CD4-positive, CD25-positive, alpha-beta regulatory T cell (primary cell): Measurements from ENCODE around the gene MMP15. TPM values are rescaled to one million over a fixed set of nuclear protein-coding genes. Genes with fewer than 3 reads are reported as not detected.

Experiments used
- ATAC-seq, 2 donors: fragments of 150-1000 bp; cut with Tn5 transposase; one replicate each; pipeline ENCODE4 v1.10.0; 2021; ENCODE audit warnings: low read depth in 2 of 2, moderate number of reproducible peaks in 2 of 2, moderate library complexity in 1 of 2
- DNase-seq, 3 donors: peaks; one replicate each; pipeline versions ENCODE4 v3.0.0 to v3.0.0-alpha.2; 2012 to 2022; ENCODE audit warnings: mixed read lengths in 1 of 3
- H3K27ac ChIP-seq: one replicate; pipeline ENCODE4 v1.7.0; 2013; ENCODE audit warnings: mild to moderate bottlenecking, low read length; ENCODE audit not compliant: insufficient read depth, poor library complexity, severe bottlenecking
- H3K27me3 ChIP-seq: one replicate; pipeline ENCODE4 v1.7.0; 2013; ENCODE audit warnings: low read length; ENCODE audit not compliant: control insufficient read depth, insufficient read depth
- H3K36me3 ChIP-seq: one replicate; pipeline ENCODE4 v1.7.0; 2013; ENCODE audit warnings: mild to moderate bottlenecking, low read length, moderate library complexity; ENCODE audit not compliant: control insufficient read depth, insufficient read depth
- H3K4me1 ChIP-seq: 2 replicates; pipeline ENCODE4 v1.7.0; 2013; ENCODE audit warnings: mild to moderate bottlenecking, low read length; ENCODE audit not compliant: insufficient read depth, control insufficient read depth, poor library complexity, severe bottlenecking
- H3K4me3 ChIP-seq: one replicate; pipeline ENCODE4 v1.7.0; 2013; ENCODE audit warnings: low read depth, mild to moderate bottlenecking, low read length, moderate library complexity
- H3K9me3 ChIP-seq, 2 experiments: 1 replicate in 1 of 2; 2 replicates in 1 of 2; pipeline ENCODE4 v1.7.0; 2013; ENCODE audit warnings: low read length in 2 of 2, mild to moderate bottlenecking in 1 of 2, moderate library complexity in 1 of 2; ENCODE audit not compliant: control insufficient read depth in 2 of 2
- H3K27ac Mint-ChIP-seq, 3 donors: one replicate each; pipeline ENCODE4 v1.8.0; 2020 to 2022; ENCODE audit warnings: mild to moderate bottlenecking in 3 of 3, mixed read lengths in 3 of 3, moderate library complexity in 2 of 3
- H3K27me3 Mint-ChIP-seq: one replicate; pipeline ENCODE4 v1.8.0; 2022; ENCODE audit warnings: mild to moderate bottlenecking, mixed read lengths
- H3K36me3 Mint-ChIP-seq: one replicate; pipeline ENCODE4 v1.8.0; 2020; ENCODE audit warnings: mixed read lengths
- H3K4me1 Mint-ChIP-seq, 4 donors: one replicate each; pipeline ENCODE4 v1.8.0; 2020 to 2022; ENCODE audit warnings: mixed read lengths in 4 of 4, mild to moderate bottlenecking in 1 of 4
- H3K4me3 Mint-ChIP-seq, 4 donors: one replicate each; pipeline ENCODE4 v1.8.0; 2020 to 2022; ENCODE audit warnings: mild to moderate bottlenecking in 4 of 4, mixed read lengths in 4 of 4, moderate library complexity in 3 of 4
- H3K9me3 Mint-ChIP-seq, 7 donors: one replicate each; pipeline ENCODE4 v1.8.0; 2020 to 2022; ENCODE audit warnings: mixed read lengths in 7 of 7, mild to moderate bottlenecking in 3 of 7, moderate library complexity in 2 of 7
- polyA plus RNA-seq, 4 donors: library from polyadenylated mRNA; unstranded; fragments of 300-500 nt; fragmentation: Illumina TruSeq; gene quantifications; one replicate each; pipeline ENCODE4 v1.2.3, GENCODE V29; 2021
- total RNA-seq: library from RNA; stranded (reverse); gene quantifications from one replicate; pipeline ENCODE4 v1.2.3, GENCODE V29; 2022

The MMP15 gene
- total and polyA plus RNA-seq, 5 donors from 2014 or later = 0.03 to 0.27 (median 0.11) TPM; not detected in 2

DNA sequence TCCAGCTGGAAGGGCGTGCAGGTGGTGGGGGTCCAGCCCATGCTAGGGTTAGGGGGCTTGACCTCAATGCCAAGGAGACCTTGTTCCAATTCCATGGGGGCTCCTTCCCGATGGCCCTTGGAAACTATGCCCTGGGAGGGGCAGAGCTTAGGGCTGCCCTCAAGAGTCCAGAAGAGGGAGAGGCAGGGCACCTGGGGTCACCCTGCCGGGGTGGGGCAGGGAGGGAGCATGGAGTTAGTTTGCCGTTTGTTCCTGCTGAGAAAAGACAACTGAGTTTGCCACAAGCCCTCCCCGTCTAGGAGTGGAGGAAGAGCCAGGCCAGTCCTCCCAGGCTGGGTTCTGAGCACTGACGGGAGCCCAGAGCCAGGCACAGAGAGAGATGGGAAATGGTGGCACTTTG lies 21.4 kb downstream of the MMP15 start:
- no peak overlapping the region for H3K27ac ChIP-seq
- Mint-ChIP-seq H3K9me3 (no peaks in the 10 kb centered on the region), H3K4me3 (no peak overlapping the region), H3K27ac (no peak overlapping the region), H3K4me1 (no peaks in the 10 kb centered on the region), H3K36me3 (no peaks in the 10 kb centered on the region), H3K27me3 (peaks cover 6% of the 10 kb centered on the region)
- no peaks in the 10 kb centered on the region for H3K4me1 ChIP-seq
- no peak overlapping the region for H3K4me3 ChIP-seq
- DNase-seq (no peak), ATAC-seq (no peak)
- H3K9me3 ChIP-seq = no peaks in the 10 kb centered on the region
- H3K36me3 ChIP-seq = no peaks in the 10 kb centered on the region
- no peaks in the 10 kb centered on the region for H3K27me3 ChIP-seq

GRCh38 chr16:58047557-58048348 lies 22.2 kb downstream of the MMP15 start:
- no peaks in the 10 kb centered on the region for H3K27me3 ChIP-seq
- H3K36me3 Mint-ChIP-seq = no peaks in the 10 kb centered on the region
- no peaks in the 10 kb centered on the region for H3K9me3 Mint-ChIP-seq
- H3K27ac Mint-ChIP-seq = no peak overlapping the region
- no peak overlapping the region for H3K4me3 ChIP-seq
- H3K4me1 Mint-ChIP-seq = no peaks in the 10 kb centered on the region
- no peaks in the 10 kb centered on the region for H3K36me3 ChIP-seq
- H3K4me3 Mint-ChIP-seq = no peak overlapping the region
- H3K9me3 ChIP-seq = no peaks in the 10 kb centered on the region
- DNase-seq (no peak), ATAC-seq (no peak)
- H3K27ac ChIP-seq = no peak overlapping the region
- no peaks in the 10 kb centered on the region for H3K4me1 ChIP-seq
- peaks cover 6% of the 10 kb centered on the region for H3K27me3 Mint-ChIP-seq

DNA sequence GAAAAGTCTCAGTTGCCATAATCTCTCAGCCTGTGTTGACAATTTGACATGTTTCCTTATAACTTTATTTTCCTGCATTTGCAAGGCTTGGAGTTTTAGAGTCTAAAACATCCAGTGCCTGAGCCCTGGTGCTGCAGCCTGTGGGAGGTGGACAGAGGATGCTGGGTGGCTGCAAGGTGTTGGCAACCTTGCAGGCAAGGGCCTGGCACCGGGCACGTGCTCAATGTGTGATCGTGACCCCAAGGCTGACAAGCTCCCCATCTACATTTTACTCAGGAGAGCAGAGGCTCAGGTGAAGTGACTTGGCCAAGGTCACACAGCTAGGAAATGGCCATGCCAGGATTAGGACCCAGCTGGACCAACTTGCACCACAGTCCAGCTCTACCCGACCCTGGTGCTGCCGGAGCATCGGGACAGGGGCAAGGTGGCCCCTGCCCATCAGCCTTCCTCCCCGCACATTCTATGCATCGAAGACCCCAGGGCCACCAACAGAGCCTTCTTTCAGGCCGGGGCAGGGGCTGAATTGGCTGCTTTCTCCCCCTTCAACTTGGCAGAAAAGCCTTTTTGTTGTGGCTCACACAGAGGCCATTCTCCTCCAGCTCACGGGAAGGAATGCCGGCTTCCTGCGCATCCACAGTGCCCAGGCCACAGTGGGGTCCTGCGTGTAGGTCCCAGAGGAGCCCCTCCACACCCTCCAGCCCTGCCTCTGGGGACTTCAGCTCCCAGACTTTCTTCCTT lies 23.1 kb downstream of the MMP15 start:
- Histone ChIP-seq H3K9me3 (no peaks in the 10 kb centered on the region), H3K36me3 (no peaks in the 10 kb centered on the region), H3K4me1 (no peaks in the 10 kb centered on the region), H3K27ac (no peak overlapping the region), H3K27me3 (no peaks in the 10 kb centered on the region), H3K4me3 (no peak overlapping the region)
- DNase-seq (no peak), ATAC-seq (no peak)
- Mint-ChIP-seq H3K4me1 (no peaks in the 10 kb centered on the region), H3K9me3 (no peaks in the 10 kb centered on the region), H3K27ac (no peak overlapping the region), H3K4me3 (no peak overlapping the region), H3K27me3 (peaks cover 6% of the 10 kb centered on the region), H3K36me3 (no peaks in the 10 kb centered on the region)

DNA sequence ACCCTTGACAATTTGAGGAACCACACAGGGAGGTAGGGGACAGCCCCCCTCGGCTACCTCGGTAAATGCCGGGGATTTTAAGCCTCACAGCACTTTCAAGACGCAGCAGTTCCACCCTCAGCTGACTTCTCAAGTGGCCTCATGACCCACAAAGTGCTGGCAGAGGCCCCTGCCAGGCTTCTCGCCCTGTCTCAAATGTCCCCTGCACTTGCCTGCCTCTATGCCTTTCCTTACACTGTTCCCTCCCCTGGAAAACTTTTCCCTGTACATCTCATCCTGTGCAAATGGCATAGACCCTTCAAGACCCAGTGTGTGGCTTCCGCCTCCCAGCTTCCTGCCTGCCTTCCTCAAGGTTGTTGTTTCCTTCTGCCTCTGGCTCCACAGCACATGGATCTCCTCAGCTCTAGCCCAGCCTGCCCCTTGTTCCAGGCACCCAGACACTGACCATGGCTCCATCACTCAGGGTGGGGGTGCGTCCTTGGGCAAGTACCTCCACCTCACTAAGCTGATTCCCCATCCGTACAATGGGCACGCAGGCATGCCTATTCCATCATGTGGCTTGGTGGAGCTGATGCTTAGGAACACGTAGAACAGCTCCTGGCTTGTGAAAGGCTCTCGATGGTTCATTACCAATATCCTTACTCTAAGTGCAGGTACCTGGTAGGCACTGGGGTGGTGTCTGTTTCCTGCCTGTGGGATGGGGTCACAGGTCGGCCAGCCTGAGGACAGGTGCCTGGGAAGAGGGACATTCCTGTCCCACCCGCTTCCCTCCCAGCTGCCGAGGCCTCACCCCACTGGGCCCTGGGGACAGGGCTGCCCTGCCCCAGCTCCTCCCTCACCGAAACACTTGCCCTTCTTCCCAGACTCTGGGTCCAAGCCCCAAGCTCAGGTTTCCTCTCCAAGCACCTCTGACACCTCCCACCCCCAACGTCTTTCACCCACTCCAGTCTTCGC lies 24.0 kb downstream of the MMP15 start:
- DNase-seq (no peak), ATAC-seq (no peak)
- no peaks in the 10 kb centered on the region for H3K36me3 ChIP-seq
- Mint-ChIP-seq H3K36me3 (no peaks in the 10 kb centered on the region), H3K9me3 (no peaks in the 10 kb centered on the region), H3K4me3 (no peak overlapping the region), H3K27me3 (peaks cover 6% of the 10 kb centered on the region), H3K4me1 (no peaks in the 10 kb centered on the region), H3K27ac (no peak overlapping the region)
- no peaks in the 10 kb centered on the region for H3K4me1 ChIP-seq
- no peaks in the 10 kb centered on the region for H3K9me3 ChIP-seq
- no peak overlapping the region for H3K4me3 ChIP-seq
- H3K27ac ChIP-seq = no peak overlapping the region
- H3K27me3 ChIP-seq = no peaks in the 10 kb centered on the region

DNA sequence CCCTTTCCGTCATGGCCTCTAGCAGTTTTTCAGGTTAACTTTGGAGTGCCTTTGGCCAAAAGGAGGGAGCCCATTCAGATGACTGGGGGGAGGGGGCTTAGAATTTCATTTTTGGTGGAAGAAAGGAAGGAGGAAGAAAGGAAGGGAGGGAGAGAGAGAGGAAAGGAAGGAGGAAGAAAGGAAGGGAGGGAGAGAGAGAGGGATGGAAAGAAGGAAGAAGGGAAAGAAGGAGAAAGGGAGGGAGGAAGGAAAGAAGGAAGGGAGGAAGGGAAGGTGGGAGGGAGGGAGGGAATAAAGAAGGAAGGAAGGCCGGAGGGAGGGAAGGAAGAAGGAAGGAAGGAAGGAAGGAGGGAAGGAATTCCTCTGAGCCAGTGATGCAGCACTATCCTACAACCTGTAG lies 25.7 kb downstream of the MMP15 start:
- H3K36me3 Mint-ChIP-seq = no peaks in the 10 kb centered on the region

GRCh38 chr16:58051821-58052603 lies 26.5 kb downstream of the MMP15 start:
- no peak overlapping the region for H3K4me3 ChIP-seq
- DNase-seq (no peak), ATAC-seq (no peak)
- H3K27ac ChIP-seq = no peak overlapping the region
- H3K4me1 Mint-ChIP-seq = no peaks in the 10 kb centered on the region
- H3K36me3 ChIP-seq = no peaks in the 10 kb centered on the region
- no peaks in the 10 kb centered on the region for H3K9me3 ChIP-seq
- H3K4me3 Mint-ChIP-seq = no peak overlapping the region
- H3K36me3 Mint-ChIP-seq = no peaks in the 10 kb centered on the region
- H3K27ac Mint-ChIP-seq = no peak overlapping the region
- no peaks in the 10 kb centered on the region for H3K27me3 ChIP-seq
- H3K27me3 Mint-ChIP-seq = peaks cover 6% of the 10 kb centered on the region
- no peaks in the 10 kb centered on the region for H3K9me3 Mint-ChIP-seq
- no peaks in the 10 kb centered on the region for H3K4me1 ChIP-seq

More for the DNA sequence above, 25.7 kb downstream of the MMP15 start:
- no peaks in the 10 kb centered on the region for H3K4me1 Mint-ChIP-seq
- H3K4me3 Mint-ChIP-seq = no peak overlapping the region
- Histone ChIP-seq H3K4me3 (no peak overlapping the region), H3K36me3 (no peaks in the 10 kb centered on the region), H3K9me3 (no peaks in the 10 kb centered on the region), H3K4me1 (no peaks in the 10 kb centered on the region), H3K27ac (no peak overlapping the region), H3K27me3 (no peaks in the 10 kb centered on the region)
- DNase-seq (no peak), ATAC-seq (no peak)
- H3K27ac Mint-ChIP-seq = no peak overlapping the region
- peaks cover 6% of the 10 kb centered on the region for H3K27me3 Mint-ChIP-seq
- H3K9me3 Mint-ChIP-seq = no peaks in the 10 kb centered on the region

DNA sequence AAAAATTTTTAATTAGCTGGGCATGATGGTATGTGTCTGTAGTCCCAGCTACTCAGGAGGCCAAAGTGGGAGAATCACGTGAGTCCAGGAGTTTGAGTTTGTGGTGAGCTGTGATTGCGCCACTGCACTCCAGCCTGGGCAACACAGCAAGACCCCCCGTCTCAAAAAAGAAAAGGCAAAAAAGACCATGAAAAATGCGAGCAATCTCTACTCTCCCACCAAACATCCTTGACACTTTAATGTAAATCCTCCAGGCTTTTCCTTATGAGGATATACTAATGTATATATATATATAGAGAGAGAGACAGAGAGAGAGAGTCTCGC lies 28.1 kb downstream of the MMP15 start:
- H3K4me3 Mint-ChIP-seq = no peak overlapping the region
- H3K27me3 ChIP-seq = no peaks in the 10 kb centered on the region
- H3K27me3 Mint-ChIP-seq = peaks cover 6% of the 10 kb centered on the region
- H3K36me3 ChIP-seq = no peaks in the 10 kb centered on the region
- H3K4me3 ChIP-seq = no peak overlapping the region
- H3K27ac ChIP-seq = no peak overlapping the region
- no peaks in the 10 kb centered on the region for H3K9me3 Mint-ChIP-seq
- no peaks in the 10 kb centered on the region for H3K4me1 Mint-ChIP-seq
- no peaks in the 10 kb centered on the region for H3K4me1 ChIP-seq
- no peak for DNase-seq
- H3K27ac Mint-ChIP-seq = peak overlapping the region in 1 of 3 donors; percentile 49
- no peaks in the 10 kb centered on the region for H3K9me3 ChIP-seq
- no peak for ATAC-seq
- no peaks in the 10 kb centered on the region for H3K36me3 Mint-ChIP-seq
